T-helper 2 cell (primary cell): Measurements from ENCODE around the gene LONP1.

ENCODE experiments used
- DNase-seq, 5 experiments: peaks; one replicate each; pipeline versions ENCODE4 v3.0.0 to v3.0.0-alpha.2; 2012 to 2022

Gene LONP1

GRCh38 chr19:5677136-5677535 lies 42.8 kb downstream of the LONP1 start:
- DNase-seq, result no peak

- no peak for DNase-seq
Measured at GRCh38 chr19:5676772-5677105, 43.2 kb downstream of the LONP1 start.

- no peak for DNase-seq
Measured at GRCh38 chr19:5676105-5676771, 43.7 kb downstream of the LONP1 start.

- DNase-seq, result no peak
Measured at GRCh38 chr19:5674714-5675113, 45.2 kb downstream of the LONP1 start.

- no peak for DNase-seq
Measured at GRCh38 chr19:5673752-5674151, 46.2 kb downstream of the LONP1 start.

- no peak for DNase-seq
Measured at GRCh38 chr19:5672708-5673459, 47.1 kb downstream of the LONP1 start.

GRCh38 chr19:5671600-5671999 lies 48.3 kb downstream of the LONP1 start:
- DNase-seq, result no peak

GRCh38 chr19:5669212-5669611 lies 50.7 kb downstream of the LONP1 start:
- no peak for DNase-seq

GRCh38 chr19:5667751-5668271 lies 52.1 kb downstream of the LONP1 start:
- no peak for DNase-seq

- no peak for DNase-seq
Measured at GRCh38 chr19:5666921-5667610, 52.9 kb downstream of the LONP1 start.

GRCh38 chr19:5665781-5666513 lies 54.0 kb downstream of the LONP1 start:
- DNase-seq, result no peak

GRCh38 chr19:5664515-5664914 lies 55.4 kb downstream of the LONP1 start:
- no peak for DNase-seq

- no peak for DNase-seq
Measured at GRCh38 chr19:5663904-5664303, 56.0 kb downstream of the LONP1 start.

GRCh38 chr19:5661483-5661882 lies 58.5 kb downstream of the LONP1 start:
- no peak for DNase-seq

GRCh38 chr19:5655412-5655811 lies 64.5 kb downstream of the LONP1 start:
- DNase-seq, result no peak

GRCh38 chr19:5654931-5655330 lies 65.0 kb downstream of the LONP1 start:
- DNase-seq, result no peak

- DNase-seq, result no peak
Measured at GRCh38 chr19:5652261-5652660, 67.7 kb downstream of the LONP1 start.

GRCh38 chr19:5651361-5651760 lies 68.6 kb downstream of the LONP1 start:
- DNase-seq, result no peak

GRCh38 chr19:5648464-5648863 lies 71.5 kb downstream of the LONP1 start:
- DNase-seq, result no peak

GRCh38 chr19:5646703-5647102 lies 73.2 kb downstream of the LONP1 start:
- DNase-seq, result no peak

GRCh38 chr19:5645409-5645808 lies 74.5 kb downstream of the LONP1 start:
- DNase-seq, result no peak

GRCh38 chr19:5644037-5644436 lies 75.9 kb downstream of the LONP1 start:
- DNase-seq, result no peak

GRCh38 chr19:5643060-5643459 lies 76.9 kb downstream of the LONP1 start:
- no peak for DNase-seq
